ENCODE measurements around the gene SLIT3. TPM values are rescaled to one million over a fixed set of nuclear protein-coding genes. Genes with fewer than 3 reads are reported as not detected.
"Not testable (repeated sequence)": the region's sequence is repeated elsewhere in the genome, so short reads cannot be mapped to it uniquely, and the experiment has no call there.

Gene SLIT3
- total RNA-seq, 1 experiment from 2014 or later = 2.0 TPM

DNA sequence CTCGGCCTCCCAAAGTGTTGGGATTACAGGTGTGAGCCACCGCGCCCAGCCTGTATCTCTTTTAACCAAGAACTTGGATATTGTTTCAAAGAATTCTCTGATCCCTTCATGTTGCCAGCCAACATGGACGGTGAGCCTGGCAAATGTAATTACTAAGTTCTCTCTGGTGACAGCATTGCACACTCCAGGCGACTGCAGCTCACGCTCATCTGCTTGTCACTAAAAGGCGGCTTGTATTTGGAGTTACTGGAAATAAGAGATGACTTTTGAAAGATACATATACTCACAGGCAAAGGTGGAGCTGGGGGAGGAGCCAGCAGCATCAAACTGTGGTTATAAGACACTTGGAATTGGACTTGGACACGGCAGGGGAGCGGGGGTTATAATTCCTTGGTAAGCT lies 172.3 kb downstream of the SLIT3 start:
- no peak overlapping the region for H3K27ac ChIP-seq
- H3K27me3 ChIP-seq = no peaks in the 10 kb centered on the region; the same call in 1 of the 2 replicates
- DNase-seq = no peak
- H3K9me3 ChIP-seq (replicated peaks) = no peaks in the 10 kb centered on the region
- H3K4me1 ChIP-seq = no peaks in the 10 kb centered on the region
- no peaks in the 10 kb centered on the region for H3K36me3 ChIP-seq
- no peak overlapping the region for H3K4me3 ChIP-seq

DNA sequence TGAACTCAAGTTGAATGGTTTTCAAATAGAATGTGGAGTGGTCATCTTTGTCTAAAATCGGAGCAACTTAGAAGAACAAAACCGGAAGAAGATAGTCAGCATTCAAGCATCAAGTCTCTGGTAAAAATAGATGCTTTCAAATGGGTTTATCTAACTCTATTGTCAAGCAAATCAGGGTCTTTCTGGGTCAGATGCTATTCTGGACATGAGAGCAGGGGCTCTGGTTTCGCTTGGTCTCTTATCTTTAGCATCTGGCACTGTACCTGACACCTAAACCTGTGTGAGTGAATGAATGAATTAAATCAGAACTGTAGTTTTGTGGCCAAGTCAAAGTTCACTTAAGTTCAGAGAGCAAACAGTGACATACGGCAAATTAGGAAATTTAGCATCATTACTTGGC lies 173.5 kb downstream of the SLIT3 start:
- Histone ChIP-seq H3K27ac (no peak overlapping the region), H3K27me3 (no peaks in the 10 kb centered on the region; the same call in 1 of the 2 replicates), H3K36me3 (no peaks in the 10 kb centered on the region), H3K4me1 (no peaks in the 10 kb centered on the region), H3K4me3 (no peak overlapping the region), H3K9me3 (replicated peaks) (no peaks in the 10 kb centered on the region)
- DNase-seq = no peak

DNA sequence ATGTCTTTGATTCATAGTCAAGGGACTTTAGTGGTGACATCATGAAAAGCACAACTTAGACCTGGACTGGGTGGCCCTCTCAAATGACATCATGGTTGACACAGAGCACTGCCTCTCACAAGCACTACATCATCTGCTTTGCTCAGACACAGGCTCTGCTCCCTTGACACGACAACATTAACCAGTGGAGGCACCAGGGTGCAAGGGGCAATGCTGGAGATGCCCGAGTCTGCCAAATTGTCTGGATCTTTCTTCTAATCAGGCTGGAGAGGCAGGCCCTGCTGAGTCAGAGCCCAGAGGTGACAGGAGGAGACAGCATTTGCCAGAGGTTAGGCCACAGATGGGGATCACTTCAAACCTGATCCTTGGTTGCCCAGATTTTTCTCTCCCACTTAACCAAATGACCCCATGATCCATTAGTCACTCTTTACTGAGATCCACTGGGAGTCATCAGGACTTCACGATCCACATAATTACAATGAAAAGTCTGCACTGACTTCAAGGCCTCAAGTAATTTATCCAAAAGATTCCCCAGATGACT lies 174.4 kb downstream of the SLIT3 start:
- no peaks in the 10 kb centered on the region for H3K4me1 ChIP-seq
- no peak for DNase-seq
- no peak overlapping the region for H3K27ac ChIP-seq
- no peak overlapping the region for H3K4me3 ChIP-seq
- no peaks in the 10 kb centered on the region for H3K9me3 ChIP-seq (replicated peaks)
- no peaks in the 10 kb centered on the region for H3K36me3 ChIP-seq
- H3K27me3 ChIP-seq = no peaks in the 10 kb centered on the region; the same call in 1 of the 2 replicates

GRCh38 chr5:169125571-169125970 lies 175.4 kb downstream of the SLIT3 start:
- H3K27me3 ChIP-seq = no peaks in the 10 kb centered on the region; the same call in 1 of the 2 replicates
- H3K36me3 ChIP-seq = no peaks in the 10 kb centered on the region
- no peaks in the 10 kb centered on the region for H3K9me3 ChIP-seq (replicated peaks)
- no peak overlapping the region for H3K27ac ChIP-seq
- no peak overlapping the region for H3K4me3 ChIP-seq
- DNase-seq = no peak
- H3K4me1 ChIP-seq = no peaks in the 10 kb centered on the region

GRCh38 chr5:169122951-169123350 lies 178.0 kb downstream of the SLIT3 start:
- Histone ChIP-seq H3K9me3 (replicated peaks) (no peaks in the 10 kb centered on the region), H3K36me3 (no peaks in the 10 kb centered on the region), H3K4me1 (no peaks in the 10 kb centered on the region), H3K27ac (no peak overlapping the region), H3K27me3 (no peaks in the 10 kb centered on the region; the same call in 1 of the 2 replicates), H3K4me3 (no peak overlapping the region)
- DNase-seq = no peak

GRCh38 chr5:169121630-169122420 lies 179.1 kb downstream of the SLIT3 start:
- H3K27me3 ChIP-seq = no peaks in the 10 kb centered on the region; the same call in 1 of the 2 replicates
- H3K4me3 ChIP-seq = no peak overlapping the region
- no peak overlapping the region for H3K27ac ChIP-seq
- no peaks in the 10 kb centered on the region for H3K36me3 ChIP-seq
- DNase-seq = no peak
- no peaks in the 10 kb centered on the region for H3K4me1 ChIP-seq
- H3K9me3 ChIP-seq (replicated peaks) = no peaks in the 10 kb centered on the region

DNA sequence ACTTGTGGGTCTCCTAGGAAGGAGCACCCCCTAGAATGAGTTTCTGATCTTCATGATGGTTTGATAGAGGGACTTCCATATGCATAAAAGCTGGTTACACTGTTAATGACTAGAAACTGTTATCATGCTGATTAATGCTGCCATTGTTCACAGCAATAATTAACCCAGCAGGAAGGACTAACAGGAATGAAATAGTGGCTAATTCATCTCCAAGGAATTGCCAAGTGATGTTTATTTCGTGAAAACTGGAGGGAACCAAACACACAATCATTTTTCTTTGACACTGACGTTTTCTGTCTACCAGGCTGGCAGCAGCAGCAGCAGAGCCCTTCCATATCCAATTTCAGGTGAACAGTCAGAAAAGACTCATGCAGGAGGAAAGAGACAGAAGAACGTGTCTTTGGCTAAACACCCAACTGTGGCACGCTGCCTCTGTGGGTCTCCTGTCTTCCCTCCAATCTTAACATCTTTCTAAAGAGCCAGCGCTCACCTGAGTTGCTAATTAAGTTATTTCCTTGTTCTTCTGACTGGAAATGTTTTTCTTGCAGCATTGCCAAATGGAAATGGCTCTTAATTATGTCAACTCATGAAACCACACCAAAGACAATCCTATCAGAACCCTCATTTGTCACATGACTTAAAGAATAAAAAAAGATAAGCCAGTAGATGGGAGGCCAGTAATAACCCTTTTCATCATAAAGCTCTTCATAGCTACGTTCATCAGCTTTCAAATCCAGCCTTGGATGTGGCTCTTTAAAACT lies 181.5 kb downstream of the SLIT3 start:
- no peak for DNase-seq
- peaks cover 6% of the 10 kb centered on the region; the same call in 1 of the 2 replicates for H3K27me3 ChIP-seq

DNA sequence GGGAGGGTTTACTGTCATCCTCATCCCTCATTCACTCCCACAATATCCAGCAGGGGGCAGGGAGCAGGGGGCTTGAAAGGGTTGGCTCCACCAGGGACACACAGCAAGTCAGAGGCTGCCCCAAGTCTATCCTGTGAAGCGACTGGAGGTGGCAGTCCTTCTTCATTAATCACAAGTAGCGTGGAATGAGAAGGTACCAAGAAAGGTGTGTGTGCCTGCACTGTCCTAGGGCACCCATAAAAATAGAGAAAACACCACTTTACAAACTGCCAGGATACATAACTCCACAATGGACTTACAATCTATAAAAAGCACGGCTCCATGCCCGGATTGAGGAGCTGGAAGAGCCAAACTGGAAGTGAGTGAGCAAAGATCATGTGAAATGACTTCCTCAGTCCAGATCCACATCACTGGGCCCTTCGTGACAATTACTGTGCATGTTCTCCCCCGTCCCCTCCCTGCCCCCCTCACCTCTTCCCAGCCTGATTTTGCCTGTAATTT lies 183.9 kb downstream of the SLIT3 start:
- peaks cover 6% of the 10 kb centered on the region; the same call in 1 of the 2 replicates for H3K27me3 ChIP-seq
- no peak overlapping the region for H3K27ac ChIP-seq
- no peaks in the 10 kb centered on the region for H3K4me1 ChIP-seq
- H3K36me3 ChIP-seq = no peaks in the 10 kb centered on the region
- H3K4me3 ChIP-seq = no peak overlapping the region
- DNase-seq = peak; percentile 16
- no peaks in the 10 kb centered on the region for H3K9me3 ChIP-seq (replicated peaks)

More for the DNA sequence above, 181.5 kb downstream of the SLIT3 start:
- no peak overlapping the region for H3K27ac ChIP-seq
- no peaks in the 10 kb centered on the region for H3K9me3 ChIP-seq (replicated peaks)
- H3K4me1 ChIP-seq = no peaks in the 10 kb centered on the region
- no peaks in the 10 kb centered on the region for H3K36me3 ChIP-seq
- H3K4me3 ChIP-seq = no peak overlapping the region

DNA sequence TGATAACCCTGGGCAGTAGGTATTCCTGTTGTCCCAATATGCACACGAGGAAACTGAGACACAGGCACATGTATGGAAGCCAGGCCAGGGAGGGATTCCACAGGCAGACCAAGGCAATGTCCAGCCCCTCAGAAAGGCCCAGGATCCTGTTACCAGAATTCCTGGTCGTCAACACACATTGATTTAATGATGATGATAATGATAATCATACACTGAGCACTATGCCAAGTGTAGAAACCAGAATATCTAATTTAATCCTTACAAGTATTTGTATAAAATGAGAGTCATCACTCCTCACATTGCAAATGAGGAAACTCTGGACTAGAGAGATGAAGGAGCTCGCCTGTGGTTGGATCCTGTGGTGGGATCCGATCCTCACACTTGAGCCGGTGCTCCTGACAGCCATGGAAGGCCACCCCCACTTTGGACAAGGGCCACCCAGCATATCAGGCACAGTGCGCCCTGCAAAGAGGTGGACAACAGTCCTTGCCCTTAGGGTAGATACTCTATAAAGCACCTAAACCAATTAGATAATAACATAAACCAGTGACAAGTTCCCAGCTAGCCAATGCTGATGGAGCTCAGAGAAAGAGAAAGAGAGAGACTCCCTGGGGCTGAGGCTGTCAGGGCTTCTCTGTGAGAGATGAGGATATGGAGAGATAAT lies 185.3 kb downstream of the SLIT3 start:
- Histone ChIP-seq H3K27me3 (peaks cover 6% of the 10 kb centered on the region; the same call in 1 of the 2 replicates), H3K4me3 (no peak overlapping the region), H3K9me3 (replicated peaks) (no peaks in the 10 kb centered on the region), H3K4me1 (no peaks in the 10 kb centered on the region), H3K36me3 (no peaks in the 10 kb centered on the region), H3K27ac (no peak overlapping the region)
- no peak for DNase-seq

- Histone ChIP-seq H3K4me3 (no peak overlapping the region), H3K27ac (no peak overlapping the region), H3K9me3 (replicated peaks) (no peaks in the 10 kb centered on the region), H3K4me1 (no peaks in the 10 kb centered on the region), H3K36me3 (no peaks in the 10 kb centered on the region), H3K27me3 (peaks cover 6% of the 10 kb centered on the region; the same call in 1 of the 2 replicates)
- no peak for DNase-seq
Observed at GRCh38 chr5:169114466-169115065, 186.4 kb downstream of the SLIT3 start.

GRCh38 chr5:169112016-169112415 lies 188.9 kb downstream of the SLIT3 start:
- no peak for DNase-seq
- Histone ChIP-seq H3K4me1 (no peaks in the 10 kb centered on the region), H3K27ac (no peak overlapping the region), H3K4me3 (no peak overlapping the region), H3K27me3 (peaks cover 6% of the 10 kb centered on the region; the same call in 1 of the 2 replicates), H3K36me3 (no peaks in the 10 kb centered on the region), H3K9me3 (replicated peaks) (no peaks in the 10 kb centered on the region)

GRCh38 chr5:169106911-169107706 lies 193.8 kb downstream of the SLIT3 start:
- Histone ChIP-seq H3K9me3 (replicated peaks) (no peaks in the 10 kb centered on the region), H3K27me3 (no peaks in the 10 kb centered on the region)

DNA sequence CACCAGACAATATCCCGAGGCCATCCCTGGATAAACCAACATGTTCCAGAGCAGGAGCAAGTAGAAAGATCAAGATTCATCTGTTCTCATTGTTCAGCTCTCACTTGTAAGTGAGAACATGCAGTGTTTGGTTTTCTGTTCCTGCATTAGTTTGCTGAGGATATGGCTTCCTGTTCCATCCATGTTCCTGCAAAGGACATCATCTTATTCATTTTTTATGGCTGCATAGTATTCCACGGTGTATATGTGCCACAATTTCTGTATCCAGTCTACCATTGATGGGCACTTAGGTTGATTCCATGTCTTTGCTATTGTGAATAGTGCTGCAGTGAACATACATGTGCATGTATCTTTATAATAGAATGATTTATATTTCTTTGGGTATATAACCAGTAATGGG lies 195.4 kb downstream of the SLIT3 start:
- not testable (repeated sequence) for H3K4me1 ChIP-seq; H3K9me3 ChIP-seq (replicated peaks); DNase-seq; H3K27me3 ChIP-seq; H3K4me3 ChIP-seq; H3K27ac ChIP-seq; H3K36me3 ChIP-seq

More at GRCh38 chr5:169106911-169107706, 193.8 kb downstream of the SLIT3 start:
- H3K4me3 ChIP-seq = no peak overlapping the region
- no peaks in the 10 kb centered on the region for H3K36me3 ChIP-seq
- H3K27ac ChIP-seq = no peak overlapping the region
- no peak for DNase-seq
- H3K4me1 ChIP-seq = no peaks in the 10 kb centered on the region
